ENCODE results near the gene RBMS3. TPM values are rescaled to one million over a fixed set of nuclear protein-coding genes. Genes with fewer than 3 reads are reported as not detected.

RBMS3 gene
- total and polyA plus RNA-seq, 7 donors = 0.46 to 61.9 (median 39.9) TPM

GRCh38 chr3:29991198-29991597, 710.3 kb downstream of the RBMS3 start:
- DNase-seq = no peak
- intact Hi-C loops (cut with DNase I) = no loop called here
- no peak overlapping the region for H3K4me3 ChIP-seq
- H3K4me1 ChIP-seq = peaks cover 0 to 5% (median 0%) of the 10 kb centered on the region in 4 donors
- no peak for TF ChIP-seq EP300 (IDR thresholded peaks at IDR 0.05)
- no peak for TF ChIP-seq POLR2A (IDR thresholded peaks at IDR 0.05)
- no peak for TF ChIP-seq CTCF (IDR thresholded peaks at IDR 0.05)
- TF ChIP-seq POLR2AphosphoS5 (IDR thresholded peaks at IDR 0.05) = no peak
- H3K9me3 ChIP-seq = no peaks in the 10 kb centered on the region
- H3K27ac ChIP-seq = no peak overlapping the region
- H3K36me3 ChIP-seq = peaks cover 0 to 11% (median 0%) of the 10 kb centered on the region in 4 donors
- H3K27me3 ChIP-seq = no peaks in the 10 kb centered on the region

GRCh38 chr3:30002797-30003196, 721.9 kb downstream of the RBMS3 start:
- intact Hi-C loops (cut with DNase I) = no loop called here
- H3K27me3 ChIP-seq = no peaks in the 10 kb centered on the region
- no peaks in the 10 kb centered on the region for H3K9me3 ChIP-seq
- no peak overlapping the region for H3K27ac ChIP-seq
- no peaks in the 10 kb centered on the region for H3K36me3 ChIP-seq
- no peaks in the 10 kb centered on the region for H3K4me1 ChIP-seq
- TF ChIP-seq CTCF (IDR thresholded peaks at IDR 0.05) (no peak), EP300 (IDR thresholded peaks at IDR 0.05) (no peak), POLR2AphosphoS5 (IDR thresholded peaks at IDR 0.05) (no peak), POLR2A (IDR thresholded peaks at IDR 0.05) (no peak)
- no peak overlapping the region for H3K4me3 ChIP-seq
- WGBS, 2 donors = 86 to 88% methylated on average over 1 of the region's 1 CpG
- no peak for DNase-seq

- Histone ChIP-seq H3K27me3 (no peaks in the 10 kb centered on the region), H3K4me3 (no peak overlapping the region), H3K9me3 (no peaks in the 10 kb centered on the region), H3K27ac (no peak overlapping the region), H3K4me1 (no peaks in the 10 kb centered on the region), H3K36me3 (no peaks in the 10 kb centered on the region)
- intact Hi-C loops (cut with DNase I) = no loop called here
- TF ChIP-seq EP300 (IDR thresholded peaks at IDR 0.05) (no peak), POLR2AphosphoS5 (IDR thresholded peaks at IDR 0.05) (no peak), POLR2A (IDR thresholded peaks at IDR 0.05) (no peak), CTCF (IDR thresholded peaks at IDR 0.05) (no peak)
- no peak for DNase-seq
- WGBS, 2 donors = 62 to 69% methylated on average over 1 of the region's 1 CpG
These were observed 722.9 kb downstream of the RBMS3 start for GRCh38 chr3:30003741-30004140.

GRCh38 chr3:30004481-30004880, 723.6 kb downstream of the RBMS3 start:
- H3K4me1 ChIP-seq = no peaks in the 10 kb centered on the region
- H3K9me3 ChIP-seq = no peaks in the 10 kb centered on the region
- DNase-seq = no peak
- 84 to 89% methylated on average over 3 of the region's 3 CpGs for WGBS, 2 donors
- no peak overlapping the region for H3K27ac ChIP-seq
- intact Hi-C loops (cut with DNase I) = no loop called here
- H3K4me3 ChIP-seq = no peak overlapping the region
- no peaks in the 10 kb centered on the region for H3K27me3 ChIP-seq
- no peak for TF ChIP-seq EP300 (IDR thresholded peaks at IDR 0.05)
- no peak for TF ChIP-seq CTCF (IDR thresholded peaks at IDR 0.05)
- no peaks in the 10 kb centered on the region for H3K36me3 ChIP-seq

GRCh38 chr3:30006111-30006510, 725.2 kb downstream of the RBMS3 start:
- Histone ChIP-seq H3K27me3 (no peaks in the 10 kb centered on the region), H3K27ac (no peak overlapping the region), H3K4me1 (no peaks in the 10 kb centered on the region), H3K36me3 (no peaks in the 10 kb centered on the region), H3K9me3 (no peaks in the 10 kb centered on the region), H3K4me3 (no peak overlapping the region)
- intact Hi-C loops (cut with DNase I) = no loop called here
- WGBS, 2 donors = 95 to 100% methylated on average over 1 of the region's 1 CpG
- no peak for TF ChIP-seq POLR2AphosphoS5 (IDR thresholded peaks at IDR 0.05)
- no peak for DNase-seq
